Measurements from ENCODE around the gene SELENON.

GRCh38 chr1:25863486-25864262 lies 63.7 kb downstream of the SELENON start:
- no peak for TF ChIP-seq CTCF (IDR thresholded peaks at IDR 0.05)
- TF ChIP-seq POLR2A (IDR thresholded peaks at IDR 0.05) = no peak
- TF ChIP-seq POLR2AphosphoS5 (IDR thresholded peaks at IDR 0.05) = no peak
- TF ChIP-seq EP300 (IDR thresholded peaks at IDR 0.05) = no peak

Measured in suprapubic skin (tissue), 4 donors.